K562 (cell line): ENCODE data around the gene PRAC1.

Experiments used
- CHD2 ChIP-seq: IDR thresholded peaks from 2 replicates; pipeline ENCODE4 v1.6.1; 2011; ENCODE audit warnings: low read depth, low read length
- ELF4 ChIP-seq: fragments of 450-650 bp; formaldehyde crosslinking; IDR thresholded peaks from 2 replicates; pipeline ENCODE4 v1.4.0; 2022; ENCODE audit warnings: missing genetic modification characterization
- EZH2 ChIP-seq: IDR thresholded peaks from 2 replicates; pipeline ENCODE4 v1.6.1; 2012; ENCODE audit warnings: low read depth, mild to moderate bottlenecking, inconsistent platforms, low read length, borderline replicate concordance
- KDM4B ChIP-seq, 2 experiments: fragments of 450-650 bp in 1 of 2; sonication (generic) in 1 of 2; IDR thresholded peaks; 2 replicates each; pipeline ENCODE4 v1.6.1; 2016 to 2017; ENCODE audit warnings: borderline replicate concordance in 2 of 2, antibody characterized with exemption in 1 of 2, low read depth in 1 of 2, mild to moderate bottlenecking in 1 of 2
- LEF1 ChIP-seq: fragments of 450-650 bp; IDR thresholded peaks from 2 replicates; pipeline ENCODE4 v1.6.1; 2016; ENCODE audit warnings: mild to moderate bottlenecking
- NFE2 ChIP-seq: IDR thresholded peaks from 2 replicates; pipeline ENCODE4 v1.6.1; 2014; ENCODE audit warnings: antibody characterized with exemption, low read depth
- POLR2A ChIP-seq: fragments of 450-650 bp; conservative IDR thresholded peaks from 2 replicates; pipeline ENCODE4 v1.6.1; 2016
- REST ChIP-seq, 2 experiments: fragments of 450-650 bp; formaldehyde crosslinking in 1 of 2; IDR thresholded peaks; 2 replicates each; pipeline versions ENCODE4 v1.4.0 to v1.6.1; 2014 to 2020; ENCODE audit warnings: mild to moderate bottlenecking in 2 of 2, borderline replicate concordance in 1 of 2, low read depth in 1 of 2
- ZNF217 ChIP-seq: sonication (generic); formaldehyde crosslinking; IDR thresholded peaks from 2 replicates; pipeline ENCODE4 v1.8.0; 2022; ENCODE audit warnings: mild to moderate bottlenecking, missing genetic modification reagents
- TF ChIP-seq, protein P1 (sequence below): sonication (generic); formaldehyde crosslinking; IDR thresholded peaks from 2 replicates; pipeline ENCODE4 v1.8.1; 2022; ENCODE audit warnings: missing genetic modification reagents

GRCh38 chr17:48737330-48738043 is 15.2 kb upstream of the PRAC1 start:
- no peak for TF ChIP-seq ZNF217
- TF ChIP-seq ELF4 (CRISPR knock-in tag): no peak
- no peak for TF ChIP-seq LEF1
- TF ChIP-seq NFE2: no peak
- TF ChIP-seq CHD2: no peak
- no peak for TF ChIP-seq POLR2A
- TF ChIP-seq, protein P1, sequence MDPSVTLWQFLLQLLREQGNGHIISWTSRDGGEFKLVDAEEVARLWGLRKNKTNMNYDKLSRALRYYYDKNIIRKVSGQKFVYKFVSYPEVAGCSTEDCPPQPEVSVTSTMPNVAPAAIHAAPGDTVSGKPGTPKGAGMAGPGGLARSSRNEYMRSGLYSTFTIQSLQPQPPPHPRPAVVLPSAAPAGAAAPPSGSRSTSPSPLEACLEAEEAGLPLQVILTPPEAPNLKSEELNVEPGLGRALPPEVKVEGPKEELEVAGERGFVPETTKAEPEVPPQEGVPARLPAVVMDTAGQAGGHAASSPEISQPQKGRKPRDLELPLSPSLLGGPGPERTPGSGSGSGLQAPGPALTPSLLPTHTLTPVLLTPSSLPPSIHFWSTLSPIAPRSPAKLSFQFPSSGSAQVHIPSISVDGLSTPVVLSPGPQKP (CRISPR knock-in tag): no peak
- no peak for TF ChIP-seq EZH2
- TF ChIP-seq REST (IDR thresholded peaks at IDR 0.05; ENCODE audit: borderline replicate concordance): no peak
- TF ChIP-seq REST (CRISPR knock-in tag; IDR thresholded peaks at IDR 0.05; ENCODE audit: low read depth): no peak
- no peak for TF ChIP-seq KDM4B (IDR thresholded peaks at IDR 0.05; ENCODE audit: borderline replicate concordance in 2 of 2, low read depth in 1 of 2)
